Lower lobe of right lung (tissue), 2 donors: ENCODE results near the gene RCE1. TPM values are rescaled to one million over a fixed set of nuclear protein-coding genes. Genes with fewer than 3 reads are reported as not detected.

ENCODE experiments used
- ATAC-seq, 2 donors: fragments of 200-7000 bp; cut with Tn5 transposase; one replicate each; pipeline ENCODE4 v1.9.1; 2020 to 2022; ENCODE audit warnings: mild to moderate bottlenecking in 2 of 2, moderate library complexity in 2 of 2
- DNase-seq: peaks from one replicate; pipeline ENCODE4 v3.0.0-alpha.2; 2020
- H3K27ac ChIP-seq: fragments of 200-600 bp; one replicate; pipeline ENCODE4 v1.8.0; 2022
- H3K27me3 ChIP-seq: fragments of 200-600 bp; one replicate; pipeline ENCODE4 v1.8.0; 2022; ENCODE audit warnings: low read depth
- H3K36me3 ChIP-seq: fragments of 200-600 bp; one replicate; pipeline ENCODE4 v1.8.0; 2022; ENCODE audit warnings: mild to moderate bottlenecking
- H3K4me1 ChIP-seq: fragments of 200-600 bp; one replicate; pipeline ENCODE4 v1.8.0; 2022
- H3K4me3 ChIP-seq: fragments of 200-600 bp; one replicate; pipeline ENCODE4 v1.8.0; 2022; ENCODE audit warnings: mild to moderate bottlenecking
- H3K9me3 ChIP-seq: fragments of 200-600 bp; one replicate; pipeline ENCODE4 v1.8.0; 2022
- CTCF ChIP-seq: fragments of 200-600 bp; IDR thresholded peaks from one replicate; pipeline ENCODE4 v1.8.0; 2022; ENCODE audit warnings: antibody characterized with exemption, mild to moderate bottlenecking
- intact Hi-C: fragments of 100-400 bp; cut with DNase I; formaldehyde crosslinking; loops from one replicate; pipeline ENCODE4 v1.11.0; 2022
- total RNA-seq: library from RNA; stranded (reverse); fragmentation: NEBNext Ultra II Directional; extraction: Animal tissue kit (Norgen Biotek cat#: 25700); gene quantifications from one replicate; pipeline ENCODE4 v1.2.1, GENCODE V29; 2021
- donor health status: DM: no; HTN: yes; CAD: no; lungs with severe emphysema.

The RCE1 gene
- total RNA-seq, 1 donor from 2014 or later: 18.9 TPM

GRCh38 chr11:66878474-66878873, 35.2 kb downstream of the RCE1 start:
- DNase-seq (no peak), ATAC-seq (no peak)
- no peak overlapping the region for H3K27ac ChIP-seq
- H3K4me1 ChIP-seq: peaks cover 8% of the 10 kb centered on the region
- H3K4me3 ChIP-seq: no peak overlapping the region
- H3K9me3 ChIP-seq: no peaks in the 10 kb centered on the region
- no peak for TF ChIP-seq CTCF
- H3K36me3 ChIP-seq: no peaks in the 10 kb centered on the region
- intact Hi-C loops: no loop called here
- no peaks in the 10 kb centered on the region for H3K27me3 ChIP-seq

GRCh38 chr11:66879000-66879399, 35.8 kb downstream of the RCE1 start:
- DNase-seq: no peak
- Histone ChIP-seq H3K4me3 (no peak overlapping the region), H3K9me3 (no peaks in the 10 kb centered on the region), H3K4me1 (peaks cover 8% of the 10 kb centered on the region), H3K27ac (no peak overlapping the region), H3K36me3 (no peaks in the 10 kb centered on the region), H3K27me3 (no peaks in the 10 kb centered on the region)
- no peak for ATAC-seq
- intact Hi-C loops: no loop called here
- no peak for TF ChIP-seq CTCF

- no peak overlapping the region for H3K27ac ChIP-seq
- intact Hi-C loops: no loop called here
- H3K4me1 ChIP-seq: peaks cover 8% of the 10 kb centered on the region
- H3K27me3 ChIP-seq: no peaks in the 10 kb centered on the region
- no peak for TF ChIP-seq CTCF
- no peak overlapping the region for H3K4me3 ChIP-seq
- no peak for DNase-seq
- no peaks in the 10 kb centered on the region for H3K36me3 ChIP-seq
- ATAC-seq: no peak
- H3K9me3 ChIP-seq: no peaks in the 10 kb centered on the region
Measured at GRCh38 chr11:66879583-66879982, 36.3 kb downstream of the RCE1 start.

GRCh38 chr11:66879999-66880398, 36.8 kb downstream of the RCE1 start:
- Histone ChIP-seq H3K4me1 (peaks cover 8% of the 10 kb centered on the region), H3K4me3 (no peak overlapping the region), H3K36me3 (no peaks in the 10 kb centered on the region), H3K27me3 (no peaks in the 10 kb centered on the region), H3K9me3 (no peaks in the 10 kb centered on the region), H3K27ac (no peak overlapping the region)
- intact Hi-C loops: no loop called here
- DNase-seq (no peak), ATAC-seq (no peak)
- TF ChIP-seq CTCF: no peak

GRCh38 chr11:66880496-66881450, 37.5 kb downstream of the RCE1 start:
- H3K4me3 ChIP-seq: no peak overlapping the region
- ATAC-seq: peak in 1 of 2 donors; percentile 12
- H3K27ac ChIP-seq: no peak overlapping the region
- H3K4me1 ChIP-seq: peaks cover 8% of the 10 kb centered on the region
- no peaks in the 10 kb centered on the region for H3K9me3 ChIP-seq
- H3K27me3 ChIP-seq: no peaks in the 10 kb centered on the region
- H3K36me3 ChIP-seq: no peaks in the 10 kb centered on the region
- no peak for DNase-seq
- intact Hi-C loops: no loop called here
- TF ChIP-seq CTCF: no peak
